HK-2 (cell line): Measurements from ENCODE around the gene ZDHHC7.
A peak's percentile ranks its signal among the peaks of the same experiment; 100 is the strongest.
"Not testable (repeated sequence)": the region's sequence is repeated elsewhere in the genome, so short reads cannot be mapped to it uniquely, and the experiment has no call there.

Experiments
- DNase-seq: peaks from one replicate; pipeline ENCODE4 v3.0.0-alpha.2; 2018; ENCODE audit not compliant: unreplicated experiment

The ZDHHC7 gene

DNA sequence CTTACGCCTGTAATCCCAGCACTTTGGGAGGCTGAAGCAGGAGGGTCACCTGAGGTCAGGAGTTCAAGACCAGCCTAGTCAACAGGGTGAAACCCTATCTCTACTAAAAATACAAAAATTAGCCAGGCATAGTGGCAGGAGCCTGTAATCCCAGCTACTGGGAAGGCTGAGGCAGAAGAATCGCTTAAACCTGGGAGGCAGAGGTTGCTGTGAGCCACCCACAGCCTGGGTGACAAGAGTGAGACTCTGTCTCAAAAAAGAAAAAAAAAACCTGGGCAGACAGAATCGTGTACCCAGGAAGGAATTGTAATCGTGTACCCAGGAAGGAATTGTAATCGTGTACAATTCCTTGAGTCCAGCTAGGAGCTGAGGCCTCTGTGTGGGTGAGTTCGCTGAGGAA is 72.7 kb downstream of the ZDHHC7 start:
- not testable (repeated sequence) for DNase-seq

DNA sequence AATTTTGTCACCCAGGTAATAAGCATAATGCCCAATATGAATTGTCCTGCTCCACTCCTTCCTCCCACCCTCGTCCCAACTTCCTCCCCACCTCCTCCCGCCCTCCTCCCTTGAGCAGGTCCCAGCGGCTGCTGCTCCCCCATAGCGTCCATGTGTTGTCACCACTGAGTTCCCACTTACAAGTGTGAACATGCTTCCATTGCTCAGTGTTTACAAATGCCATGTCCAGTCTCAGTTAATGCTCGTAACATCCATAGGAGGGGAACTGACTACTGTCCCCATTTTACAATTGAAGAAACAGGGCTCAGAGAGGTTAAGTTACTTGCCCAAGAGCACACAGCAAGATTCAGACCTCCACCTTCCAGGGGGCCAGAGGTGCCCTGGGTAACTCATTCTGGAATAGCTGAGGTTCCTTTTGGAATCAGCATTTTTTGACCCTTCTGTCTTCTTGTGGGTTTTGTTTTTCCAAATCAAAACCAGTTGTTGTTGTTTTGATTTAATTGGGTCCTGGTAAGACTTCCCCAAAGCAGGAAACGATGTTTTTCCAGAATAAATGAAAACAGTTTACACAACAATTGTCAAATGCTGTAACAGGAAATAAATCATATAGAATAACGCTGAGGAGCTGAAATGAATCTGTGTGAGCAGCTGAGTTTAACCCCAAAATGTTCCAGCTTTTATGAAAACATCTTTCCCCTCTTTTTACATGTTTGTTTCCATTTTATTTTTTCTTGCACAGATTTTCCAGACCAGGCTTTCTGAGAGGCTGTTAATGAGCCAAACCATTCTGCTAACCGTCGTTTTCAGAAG is 73.9 kb downstream of the ZDHHC7 start:
- no peak for DNase-seq

- no peak for DNase-seq
Observed at GRCh38 chr16:84933774-84934631, 77.3 kb downstream of the ZDHHC7 start.

DNA sequence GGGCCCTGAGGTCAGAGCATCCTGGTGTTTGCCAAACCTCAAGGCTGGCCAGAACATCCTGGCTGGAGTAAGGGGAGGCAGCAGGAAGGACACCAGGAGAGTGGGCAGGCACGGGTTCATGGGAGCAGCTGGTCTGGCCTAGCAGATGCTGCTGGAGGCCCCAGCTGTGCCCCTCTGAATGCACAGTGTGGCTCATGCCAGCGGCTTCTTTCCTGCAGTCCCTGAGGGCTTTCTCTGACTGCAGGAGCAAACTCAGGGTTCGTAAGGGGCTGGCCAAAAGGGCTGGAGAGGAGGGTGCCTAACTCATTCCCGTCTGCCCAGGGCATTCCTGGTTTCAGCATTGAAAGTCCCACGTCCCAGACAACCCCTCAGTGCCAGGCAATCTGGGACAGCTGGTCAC is 78.7 kb downstream of the ZDHHC7 start:
- no peak for DNase-seq

GRCh38 chr16:84931506-84931905 is 79.8 kb downstream of the ZDHHC7 start:
- DNase-seq = no peak

- no peak for DNase-seq
Observed at GRCh38 chr16:84931107-84931494, 80.2 kb downstream of the ZDHHC7 start.

DNA sequence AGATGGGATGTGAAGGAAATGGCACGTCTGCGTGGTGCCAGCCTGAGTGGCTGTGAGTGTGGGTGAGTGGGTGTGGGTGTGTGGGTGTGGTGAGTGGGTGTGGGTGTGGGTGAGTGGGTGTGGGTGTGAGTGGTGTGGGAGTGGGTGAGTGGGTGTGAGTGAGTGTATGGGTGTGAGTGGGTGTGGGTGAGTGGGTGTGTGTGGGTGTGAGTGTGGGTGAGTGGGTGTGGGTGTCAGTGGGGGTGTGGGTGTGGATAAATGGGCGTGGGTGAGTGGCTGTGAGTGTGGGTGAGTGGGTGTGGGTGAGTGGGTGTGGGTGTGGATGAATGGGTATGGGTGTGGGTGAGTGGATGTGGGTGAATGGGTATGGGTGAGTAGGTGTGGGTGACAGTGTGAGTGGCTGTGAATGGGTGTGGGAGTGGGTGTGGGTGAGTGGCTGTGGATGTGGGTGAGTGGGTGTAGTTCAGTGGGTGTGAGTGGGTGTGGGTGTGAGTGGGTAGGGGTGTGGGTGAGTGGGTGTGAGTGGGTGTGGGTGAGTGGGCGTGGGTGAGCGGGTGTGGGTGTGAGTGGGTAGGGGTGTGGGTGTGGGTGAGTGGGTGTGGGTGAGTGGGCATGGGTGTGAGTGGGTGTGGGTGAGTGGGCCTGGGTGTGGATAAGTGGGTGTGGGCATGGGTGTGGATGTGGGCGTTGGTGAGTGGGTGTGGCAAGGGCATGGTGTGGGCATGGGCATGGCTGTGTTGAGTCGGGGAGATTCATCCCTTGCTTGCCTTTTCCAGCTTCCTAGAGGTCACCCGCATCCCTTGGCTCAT is 80.8 kb downstream of the ZDHHC7 start:
- no peak for DNase-seq

- no peak for DNase-seq
Observed at GRCh38 chr16:84929421-84930297, 81.7 kb downstream of the ZDHHC7 start.

DNA sequence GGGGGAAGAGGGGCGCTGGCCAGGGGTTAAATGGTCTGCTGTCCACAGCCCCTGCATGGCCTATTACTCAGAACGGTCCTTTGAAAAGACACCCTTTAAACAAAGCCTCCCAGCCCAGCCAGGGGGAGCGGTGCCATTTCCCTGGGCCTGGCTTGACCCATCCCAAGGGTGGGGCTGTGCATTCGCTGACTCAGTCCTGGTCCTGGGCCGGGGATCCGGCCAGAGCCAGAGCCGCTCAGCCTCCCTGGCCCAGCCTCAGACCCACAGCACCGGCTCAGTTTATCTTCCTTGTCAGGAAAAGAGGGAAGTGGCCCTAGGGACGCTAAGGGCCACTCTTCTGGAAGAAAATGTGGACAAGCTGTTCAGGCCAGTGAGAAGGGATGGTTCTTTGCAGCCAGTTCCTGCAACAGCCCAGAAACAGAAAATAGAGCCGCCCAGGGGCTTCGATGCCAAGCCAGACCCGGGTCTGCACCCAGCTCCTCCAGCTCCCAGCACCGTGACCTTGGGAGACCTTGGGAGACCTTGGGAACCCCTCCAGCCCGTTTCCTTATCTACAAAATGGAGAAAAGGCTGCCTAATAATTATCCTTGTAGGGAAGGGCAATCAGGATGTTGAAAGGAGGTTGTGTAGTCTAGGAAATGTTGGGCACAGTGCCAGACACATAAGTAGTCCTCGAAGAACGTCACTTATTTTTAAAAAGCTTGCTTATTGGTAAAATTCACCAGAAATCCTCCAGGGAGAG is 82.5 kb downstream of the ZDHHC7 start:
- no peak for DNase-seq

DNA sequence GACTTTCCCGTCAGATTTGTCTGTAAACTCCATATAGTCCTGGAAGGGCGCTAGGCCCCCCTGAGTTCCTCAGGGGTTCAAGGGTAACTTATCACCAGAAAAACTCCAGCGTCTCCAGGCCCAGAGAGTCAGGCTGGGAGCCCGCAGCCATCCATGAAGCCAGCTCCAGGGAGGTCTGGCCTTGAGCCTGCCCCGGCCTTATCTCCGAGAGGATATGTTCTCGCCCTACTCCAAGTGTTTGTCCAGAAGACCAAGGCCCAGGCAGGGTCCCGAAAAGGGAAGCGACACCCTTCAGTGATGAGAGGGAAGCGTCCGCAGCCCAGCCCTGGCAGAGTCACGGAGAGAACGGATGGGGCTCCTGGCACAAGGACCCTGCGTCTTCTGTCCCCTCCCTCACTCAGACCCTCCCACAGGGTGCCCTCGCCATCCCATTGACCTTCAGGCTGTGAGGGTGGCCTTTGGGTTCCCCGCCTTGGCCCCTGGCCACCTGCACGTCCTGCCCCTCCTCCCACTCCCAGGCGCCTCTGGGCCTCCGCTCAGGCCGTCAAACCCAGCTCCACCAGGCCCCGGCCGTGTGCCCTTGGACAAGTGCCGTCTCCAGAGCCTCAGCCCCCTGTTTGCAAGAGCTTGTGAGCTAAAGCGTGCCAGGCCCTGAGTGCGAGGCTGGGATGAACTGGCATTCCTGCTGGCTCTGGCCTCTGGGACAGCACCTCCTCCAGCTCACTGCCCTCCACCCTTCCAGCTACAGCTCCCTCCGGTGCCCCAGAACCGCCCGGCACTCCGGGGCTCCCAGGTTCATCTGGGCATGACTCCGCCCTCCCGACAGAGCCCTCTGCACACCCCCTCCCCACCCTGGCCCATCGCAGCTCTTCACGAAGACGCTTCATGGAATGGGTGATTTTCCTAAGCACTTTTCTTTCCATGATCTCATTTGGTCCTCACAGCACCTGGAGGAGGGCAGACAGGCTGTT is 83.4 kb downstream of the ZDHHC7 start:
- DNase-seq = no peak

DNA sequence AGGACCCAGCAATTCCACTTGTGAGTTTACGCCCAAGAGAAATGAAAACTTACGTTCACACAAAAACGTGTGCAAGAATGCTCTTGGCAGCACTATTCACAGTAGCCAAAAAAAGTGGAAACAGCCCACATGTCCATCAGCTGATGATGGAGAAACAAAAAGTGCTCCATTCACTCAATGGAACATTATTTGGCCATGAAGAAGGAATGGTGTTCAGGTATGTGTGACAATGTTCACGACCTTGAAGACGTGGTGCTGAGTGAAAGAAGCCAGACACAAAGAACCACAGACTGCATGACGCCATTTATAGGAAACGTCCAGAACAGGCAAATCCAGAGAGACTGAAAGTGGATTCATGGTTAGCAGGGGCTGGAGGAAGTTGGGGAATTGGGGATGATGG is 84.9 kb downstream of the ZDHHC7 start:
- DNase-seq = no peak

GRCh38 chr16:84925773-84926372 is 85.5 kb downstream of the ZDHHC7 start:
- DNase-seq = no peak

DNA sequence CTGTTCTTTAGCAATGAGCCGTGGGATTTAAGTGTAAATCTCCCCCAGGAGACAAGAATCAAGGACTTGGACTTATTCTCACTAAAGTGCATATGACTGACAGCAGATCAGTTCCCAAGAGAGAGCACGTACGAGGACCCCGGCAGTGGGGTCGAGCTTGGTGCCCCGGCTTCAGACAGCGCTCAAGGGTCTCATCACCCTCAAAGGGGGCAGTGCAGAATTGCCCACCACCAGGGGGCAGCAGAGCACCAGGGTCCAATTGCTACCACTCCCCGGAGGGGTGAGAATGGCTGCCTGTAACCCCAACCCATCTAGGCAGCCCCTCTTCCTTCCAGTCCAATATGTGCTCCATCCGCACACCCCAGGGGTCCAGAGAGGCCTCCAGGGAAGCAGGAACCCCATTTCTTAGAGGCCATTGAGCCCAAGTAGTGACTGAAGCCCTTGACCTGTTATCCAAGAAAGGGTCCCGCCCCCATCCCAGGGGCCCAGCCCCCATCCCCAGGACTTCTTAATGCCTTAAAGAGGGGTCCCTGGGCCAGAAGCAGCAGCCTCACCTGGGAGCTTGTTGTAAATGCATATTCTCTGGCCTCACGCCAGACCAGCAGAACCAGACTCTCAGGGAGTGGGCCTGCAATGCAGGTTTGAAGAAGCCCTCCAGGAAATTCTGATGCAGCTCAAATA is 86.1 kb downstream of the ZDHHC7 start:
- DNase-seq = peak; percentile 61

- DNase-seq = no peak
Observed at GRCh38 chr16:84924331-84925091, 86.8 kb downstream of the ZDHHC7 start.
